Measurements from ENCODE around the gene MAGIX.
A peak's percentile ranks its signal among the peaks of the same experiment; 100 is the strongest.
"Not testable (repeated sequence)": the region's sequence is repeated elsewhere in the genome, so short reads cannot be mapped to it uniquely, and the experiment has no call there.

MAGIX gene

GRCh38 chrX:49160908-49161307 is 1.6 kb upstream of the MAGIX start:
- DNase-seq (ENCODE audit: low read depth), result no peak

GRCh38 chrX:49161632-49162031 is 926 bp upstream of the MAGIX start:
- DNase-seq (ENCODE audit: low read depth), result no peak

- peak; percentile 80 for DNase-seq (ENCODE audit: low read depth)
Measured at GRCh38 chrX:49163555-49164419, 1.2 kb downstream of the MAGIX start.

GRCh38 chrX:49164589-49165360 is 2.2 kb downstream of the MAGIX start:
- DNase-seq (ENCODE audit: low read depth), result no peak

- peak; percentile 67 for DNase-seq (ENCODE audit: low read depth)
Measured at GRCh38 chrX:49165901-49166881, 3.6 kb downstream of the MAGIX start.

GRCh38 chrX:49166914-49167739 is 4.6 kb downstream of the MAGIX start:
- peak; percentile 61 for DNase-seq (ENCODE audit: low read depth)

GRCh38 chrX:49167740-49168108 is 5.2 kb downstream of the MAGIX start:
- no peak for DNase-seq (ENCODE audit: low read depth)

GRCh38 chrX:49171752-49172279 is 9.3 kb downstream of the MAGIX start, which contains the start of gene PLP2:
Gene PLP2 (plus strand): TSS chrX:49171898. CDS start chrX:49172001, 103 bp downstream.
- peak; percentile 75 for DNase-seq (ENCODE audit: low read depth)

GRCh38 chrX:49172280-49172780 is 9.8 kb downstream of the MAGIX start:
- peak; percentile 71 for DNase-seq (ENCODE audit: low read depth)

GRCh38 chrX:49173544-49173943 is 11.0 kb downstream of the MAGIX start:
- DNase-seq (ENCODE audit: low read depth), result not testable (repeated sequence)

GRCh38 chrX:49174723-49175122 is 12.2 kb downstream of the MAGIX start:
- DNase-seq (ENCODE audit: low read depth), result no peak

- no peak for DNase-seq (ENCODE audit: low read depth)
Measured at GRCh38 chrX:49175435-49176274, 13.1 kb downstream of the MAGIX start.

- no peak for DNase-seq (ENCODE audit: low read depth)
Measured at GRCh38 chrX:49176421-49177326, 14.1 kb downstream of the MAGIX start.

GRCh38 chrX:49177338-49177833 is 14.8 kb downstream of the MAGIX start:
- no peak for DNase-seq (ENCODE audit: low read depth)

GRCh38 chrX:49177873-49178480 is 15.4 kb downstream of the MAGIX start:
- no peak for DNase-seq (ENCODE audit: low read depth)

GRCh38 chrX:49178537-49178936 is 16.0 kb downstream of the MAGIX start:
- no peak for DNase-seq (ENCODE audit: low read depth)

GRCh38 chrX:49179358-49179757 is 16.8 kb downstream of the MAGIX start:
- no peak for DNase-seq (ENCODE audit: low read depth)

All from activated T-cell treated with anti-CD3 and anti-CD28 coated beads for 48 hours (primary cell).